NCI-H128 (cell line): ENCODE measurements around the gene NFIX.

Source experiments
- DNase-seq: peaks from one replicate; lab custom pipeline; 2025; ENCODE audit not compliant: unreplicated experiment; lab: John Stamatoyannopoulos, UW

The NFIX gene

GRCh38 chr19:13006431-13007281 is 11.4 kb downstream of the NFIX start:
- DNase-seq: no peak

- DNase-seq: no peak
These were observed 12.2 kb downstream of the NFIX start for GRCh38 chr19:13007292-13008045.

GRCh38 chr19:13008926-13009787 is 13.9 kb downstream of the NFIX start:
- no peak for DNase-seq

GRCh38 chr19:13010038-13010991 is 15.0 kb downstream of the NFIX start:
- DNase-seq: no peak

GRCh38 chr19:13010992-13011652 is 15.8 kb downstream of the NFIX start:
- DNase-seq: no peak

- no peak for DNase-seq
These were observed 16.5 kb downstream of the NFIX start for GRCh38 chr19:13011653-13012389.

- no peak for DNase-seq
These were observed 17.1 kb downstream of the NFIX start for GRCh38 chr19:13012390-13012689.

GRCh38 chr19:13012690-13013608 is 17.7 kb downstream of the NFIX start:
- DNase-seq: no peak

- no peak for DNase-seq
These were observed 18.4 kb downstream of the NFIX start for GRCh38 chr19:13013649-13014048.

GRCh38 chr19:13014101-13014920 is 19.0 kb downstream of the NFIX start:
- DNase-seq: no peak

- DNase-seq: no peak
These were observed 19.6 kb downstream of the NFIX start for GRCh38 chr19:13014921-13015280.

GRCh38 chr19:13015361-13016223 is 20.3 kb downstream of the NFIX start:
- no peak for DNase-seq

GRCh38 chr19:13016245-13016627 is 21.0 kb downstream of the NFIX start:
- no peak for DNase-seq

GRCh38 chr19:13016628-13017305 is 21.5 kb downstream of the NFIX start:
- no peak for DNase-seq

- no peak for DNase-seq
These were observed 22.2 kb downstream of the NFIX start for GRCh38 chr19:13017306-13018034.
